Measurements from ENCODE around the gene CDH5.
"Not testable (repeated sequence)": the region's sequence is repeated elsewhere in the genome, so short reads cannot be mapped to it uniquely, and the experiment has no call there.

CDH5 gene, protein sequence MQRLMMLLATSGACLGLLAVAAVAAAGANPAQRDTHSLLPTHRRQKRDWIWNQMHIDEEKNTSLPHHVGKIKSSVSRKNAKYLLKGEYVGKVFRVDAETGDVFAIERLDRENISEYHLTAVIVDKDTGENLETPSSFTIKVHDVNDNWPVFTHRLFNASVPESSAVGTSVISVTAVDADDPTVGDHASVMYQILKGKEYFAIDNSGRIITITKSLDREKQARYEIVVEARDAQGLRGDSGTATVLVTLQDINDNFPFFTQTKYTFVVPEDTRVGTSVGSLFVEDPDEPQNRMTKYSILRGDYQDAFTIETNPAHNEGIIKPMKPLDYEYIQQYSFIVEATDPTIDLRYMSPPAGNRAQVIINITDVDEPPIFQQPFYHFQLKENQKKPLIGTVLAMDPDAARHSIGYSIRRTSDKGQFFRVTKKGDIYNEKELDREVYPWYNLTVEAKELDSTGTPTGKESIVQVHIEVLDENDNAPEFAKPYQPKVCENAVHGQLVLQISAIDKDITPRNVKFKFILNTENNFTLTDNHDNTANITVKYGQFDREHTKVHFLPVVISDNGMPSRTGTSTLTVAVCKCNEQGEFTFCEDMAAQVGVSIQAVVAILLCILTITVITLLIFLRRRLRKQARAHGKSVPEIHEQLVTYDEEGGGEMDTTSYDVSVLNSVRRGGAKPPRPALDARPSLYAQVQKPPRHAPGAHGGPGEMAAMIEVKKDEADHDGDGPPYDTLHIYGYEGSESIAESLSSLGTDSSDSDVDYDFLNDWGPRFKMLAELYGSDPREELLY

DNA sequence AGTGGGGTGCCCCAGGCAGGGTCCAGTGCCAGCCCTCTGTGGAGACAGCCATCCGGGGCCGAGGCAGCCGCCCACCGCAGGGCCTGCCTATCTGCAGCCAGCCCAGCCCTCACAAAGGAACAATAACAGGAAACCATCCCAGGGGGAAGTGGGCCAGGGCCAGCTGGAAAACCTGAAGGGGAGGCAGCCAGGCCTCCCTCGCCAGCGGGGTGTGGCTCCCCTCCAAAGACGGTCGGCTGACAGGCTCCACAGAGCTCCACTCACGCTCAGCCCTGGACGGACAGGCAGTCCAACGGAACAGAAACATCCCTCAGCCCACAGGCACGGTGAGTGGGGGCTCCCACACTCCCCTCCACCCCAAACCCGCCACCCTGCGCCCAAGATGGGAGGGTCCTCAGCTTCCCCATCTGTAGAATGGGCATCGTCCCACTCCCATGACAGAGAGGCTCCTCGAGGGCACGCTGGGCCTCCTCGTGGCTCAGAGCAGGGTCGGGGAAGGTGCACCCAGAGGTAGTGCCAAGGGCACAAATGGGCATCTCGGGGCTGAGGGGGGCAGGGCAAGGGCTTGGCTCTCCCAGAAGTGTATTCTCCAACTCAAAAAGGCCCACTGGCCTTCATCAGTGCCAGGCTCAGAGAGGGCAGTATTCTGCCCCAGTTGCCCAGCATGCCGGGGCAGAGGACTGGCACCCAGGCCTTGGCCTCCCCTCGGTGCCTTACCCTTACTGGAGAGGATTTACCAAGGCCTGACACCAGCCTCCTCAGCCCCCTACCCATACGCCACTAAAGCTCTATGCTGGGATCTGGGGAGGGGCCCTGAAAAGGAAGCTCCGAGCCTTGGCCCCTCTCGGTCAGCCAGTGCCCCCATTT is at the start of gene CDH5:
Gene CDH5 (plus strand): TSS at position 259 of the 867 bp plus-strand sequence. CDS start 12,647 bp downstream, outside the sequence.
- no peak for DNase-seq

DNA sequence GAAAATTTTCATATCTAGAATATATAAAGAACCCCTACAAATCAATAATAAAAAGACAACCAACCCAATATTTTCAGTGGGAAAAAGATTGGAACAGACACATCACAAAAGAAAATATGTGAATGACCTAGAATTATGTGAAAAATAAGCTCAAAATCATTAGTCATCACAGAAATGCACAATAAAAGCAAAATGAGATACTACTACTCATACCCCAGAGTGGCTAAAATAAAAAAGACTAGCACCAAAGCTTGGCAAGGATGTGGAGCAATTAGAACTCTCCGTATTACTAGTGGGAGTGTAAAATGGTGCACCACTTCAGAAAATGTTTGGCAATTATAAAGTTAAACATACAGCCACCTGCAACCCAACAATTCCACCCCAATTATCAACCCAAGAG is 48.0 kb upstream of the CDH5 start:
- no peak for DNase-seq

DNA sequence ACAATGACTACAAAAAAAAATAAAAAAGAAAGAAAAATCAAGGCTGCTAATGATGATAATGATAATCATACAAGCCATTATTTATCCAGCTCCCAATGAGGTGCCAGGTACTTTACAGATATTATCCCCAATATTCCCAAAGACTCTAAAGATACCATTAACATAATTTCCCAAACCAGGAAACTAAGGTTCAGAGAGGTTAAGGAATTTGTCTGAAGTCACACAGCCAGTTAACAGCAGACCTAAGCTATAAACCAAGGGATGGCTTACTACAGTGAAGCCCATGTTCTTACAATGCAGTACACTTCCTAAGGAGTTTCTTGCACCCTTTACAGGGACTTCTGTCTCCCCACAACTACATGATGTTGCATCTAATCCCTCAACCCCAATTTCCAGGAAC is 45.7 kb upstream of the CDH5 start:
- no peak for DNase-seq

DNA sequence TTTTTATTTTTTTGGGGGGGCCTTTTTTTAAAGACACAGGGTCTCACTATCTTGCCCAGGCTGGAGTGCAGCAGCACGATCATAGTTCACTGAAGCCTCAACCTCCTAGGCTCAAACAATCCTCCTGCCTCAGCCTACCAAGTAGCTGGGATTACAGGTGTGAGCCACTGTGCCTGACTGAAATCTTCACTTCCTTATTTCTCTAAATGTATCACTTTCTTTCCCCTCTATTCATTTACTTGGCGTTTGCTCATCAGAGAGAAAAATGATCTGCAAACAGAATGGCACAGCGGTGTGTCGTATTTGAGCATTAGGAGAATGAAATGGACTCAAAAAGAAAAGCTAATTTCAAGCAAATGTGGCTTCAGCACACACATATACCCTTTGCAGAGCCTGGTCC is 44.3 kb upstream of the CDH5 start:
- no peak for DNase-seq

DNA sequence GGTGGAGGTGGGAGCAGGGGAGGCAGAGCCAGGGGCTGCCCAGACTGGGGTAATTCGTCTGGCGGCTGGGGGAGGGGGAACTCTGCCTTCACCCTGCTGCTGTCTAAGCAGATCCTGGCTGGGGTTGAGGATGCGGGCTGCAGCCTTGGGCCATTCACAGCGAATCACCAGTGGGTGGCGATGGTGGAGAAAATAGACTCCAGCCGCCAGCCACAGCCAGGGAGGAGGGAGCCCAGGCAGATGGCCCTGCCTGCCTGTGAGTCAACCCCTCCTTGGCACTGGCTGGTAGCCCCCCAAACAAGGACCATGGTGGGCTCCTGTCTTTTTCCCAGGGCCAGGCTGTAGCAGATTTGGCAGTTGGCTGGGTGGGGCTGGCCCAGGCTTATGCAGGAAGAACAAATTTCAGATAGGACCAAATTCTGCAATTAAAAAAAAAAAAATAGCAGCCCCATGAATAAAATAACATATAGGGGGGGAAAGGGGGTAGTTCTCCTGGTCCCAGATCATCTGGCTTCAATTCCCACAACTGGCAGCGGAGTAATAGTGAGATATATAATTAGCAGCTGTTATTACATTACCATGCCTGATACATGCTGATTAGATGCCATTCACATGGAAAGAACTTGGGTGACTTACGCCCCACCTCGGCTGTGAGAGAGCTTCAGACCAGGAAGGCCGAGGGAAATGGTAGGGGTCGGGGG is 41.5 kb upstream of the CDH5 start:
- peak; percentile 76 for DNase-seq

DNA sequence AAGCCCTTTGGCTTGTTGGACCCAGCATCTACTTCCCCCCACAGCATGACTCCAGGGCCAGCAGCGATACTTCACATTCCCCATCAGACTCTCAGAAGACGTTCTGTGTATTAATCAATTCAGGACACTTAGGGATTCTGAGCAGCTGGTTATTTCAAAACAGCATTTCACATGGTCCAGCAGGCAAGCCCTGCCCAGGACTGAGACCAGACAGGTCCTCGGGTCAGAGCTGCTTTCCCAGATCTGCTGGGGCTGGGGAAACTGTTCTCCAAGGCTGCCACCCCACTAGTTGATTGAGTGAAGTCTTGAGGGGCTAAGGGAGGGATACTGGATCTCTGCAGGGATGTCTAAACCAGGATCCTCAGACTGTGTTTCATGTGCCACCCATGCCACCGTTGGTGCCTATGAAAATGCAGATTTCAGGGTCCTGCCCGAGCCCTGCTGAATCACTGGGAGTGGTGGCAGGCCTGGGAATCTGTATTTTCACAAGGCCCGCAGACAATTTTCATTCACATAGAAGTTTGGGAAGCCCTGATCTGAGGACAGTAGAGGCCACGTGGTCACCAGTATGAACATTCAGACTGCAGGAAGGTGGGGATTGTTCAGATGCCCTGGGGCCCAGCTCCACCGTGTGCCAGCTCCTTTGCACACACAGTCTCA is 40.6 kb upstream of the CDH5 start:
- no peak for DNase-seq

DNA sequence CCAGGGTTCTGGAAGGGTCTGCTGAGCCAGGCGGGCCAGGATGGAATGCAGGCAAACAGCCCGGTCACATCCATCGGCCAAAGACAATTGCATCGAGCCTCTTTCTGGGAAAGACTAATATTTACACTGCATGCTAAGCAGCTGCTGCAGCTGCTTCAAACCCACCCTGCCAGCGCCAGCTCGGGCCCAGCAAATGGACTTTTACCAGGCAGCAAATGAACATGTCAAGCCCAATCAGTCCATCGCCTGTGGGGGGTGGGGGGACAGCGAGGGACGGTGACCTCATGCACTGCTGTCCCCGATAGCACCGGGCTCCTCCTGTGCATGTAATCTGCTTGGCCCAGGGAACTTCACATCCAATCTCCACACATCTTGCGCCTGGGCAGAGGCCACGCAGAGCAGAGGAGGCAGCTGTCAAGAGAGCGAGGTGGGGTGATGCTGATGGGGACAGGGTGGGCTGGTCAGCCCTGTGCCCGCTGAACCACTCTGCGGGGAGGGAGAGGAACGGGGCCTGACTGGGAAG is 39.4 kb upstream of the CDH5 start:
- peak; percentile 93 for DNase-seq

DNA sequence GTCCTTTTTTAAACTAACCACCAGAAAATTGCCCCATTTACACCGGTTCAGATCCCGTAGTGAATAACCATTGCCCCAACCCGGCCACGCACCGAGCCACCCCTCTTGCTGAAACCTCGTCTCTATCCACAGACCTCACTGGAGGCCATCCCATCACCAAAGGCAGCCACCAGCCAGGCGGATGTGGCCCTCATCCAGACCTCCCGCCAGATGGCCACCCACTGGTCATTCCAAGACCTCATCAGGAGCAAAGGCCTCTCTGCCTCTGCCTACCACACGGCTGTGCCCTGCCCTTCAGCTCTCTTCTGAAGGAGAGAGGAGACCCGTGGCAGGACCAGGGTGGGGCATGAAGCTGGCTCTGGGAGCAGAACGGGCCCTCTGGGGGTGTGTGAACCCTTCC is 38.2 kb upstream of the CDH5 start:
- DNase-seq, result no peak

DNA sequence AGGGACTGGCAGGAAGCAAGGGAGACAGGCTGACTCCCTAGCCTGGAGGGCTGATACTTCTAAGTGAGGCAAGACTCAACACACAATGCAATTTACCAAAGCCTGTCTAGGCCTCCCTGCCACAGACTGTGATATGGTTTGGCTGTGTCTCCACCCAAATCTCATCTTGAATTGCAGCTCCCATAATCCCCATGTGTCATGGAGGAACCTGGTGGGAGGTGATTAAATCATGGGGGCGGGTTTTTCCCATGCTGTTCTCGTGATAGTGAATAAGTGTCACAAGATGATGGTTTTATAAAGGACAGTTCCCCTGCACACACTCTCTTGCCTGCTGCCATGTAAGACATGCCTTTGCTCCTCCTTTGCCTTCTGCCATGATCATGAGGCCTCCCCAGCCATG is 35.0 kb upstream of the CDH5 start:
- not testable (repeated sequence) for DNase-seq

DNA sequence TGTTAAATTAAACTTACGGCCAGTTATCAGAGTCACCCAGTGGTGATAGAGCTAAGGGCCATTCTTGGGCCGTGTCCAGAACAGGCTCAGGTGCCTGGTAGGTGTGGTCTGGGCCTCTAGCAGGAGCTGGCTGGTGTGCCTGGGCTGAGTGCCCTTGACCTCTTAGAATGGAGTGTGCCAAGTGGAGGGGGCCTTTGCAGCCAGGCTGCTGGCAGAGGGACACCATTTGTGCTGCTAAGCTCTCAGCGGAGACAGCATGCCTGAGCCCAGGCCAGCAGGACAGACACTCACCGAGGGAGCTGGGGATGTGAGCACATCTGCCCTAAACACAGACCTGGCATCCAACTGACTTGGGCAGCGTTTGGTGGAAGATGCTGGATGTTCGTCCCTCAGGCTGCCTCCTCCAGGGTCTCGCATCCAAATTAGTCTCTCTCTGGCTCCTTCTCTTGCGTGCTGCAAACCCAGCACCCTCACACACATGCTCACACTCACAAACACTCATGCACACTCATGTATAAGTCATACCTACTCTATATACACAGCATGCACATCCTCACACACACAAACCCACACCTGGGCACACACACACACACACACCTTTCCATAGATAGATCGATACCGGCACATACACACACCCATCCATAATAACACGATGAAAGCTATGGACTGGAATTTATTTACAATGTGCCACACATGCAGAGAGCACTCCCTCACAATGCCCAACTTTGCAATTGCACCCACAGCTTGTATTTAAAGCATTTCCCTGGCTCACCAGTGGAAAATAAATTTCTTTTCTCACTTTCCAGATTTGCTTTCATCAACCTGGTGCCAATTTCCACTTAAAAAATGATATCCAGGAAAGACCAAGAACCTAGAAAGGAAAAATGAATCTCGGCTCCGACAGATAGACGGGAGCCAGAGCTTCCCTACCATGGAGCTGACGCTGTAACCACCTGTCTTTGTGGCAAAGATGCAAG is 33.6 kb upstream of the CDH5 start:
- DNase-seq, result peak; percentile 37

DNA sequence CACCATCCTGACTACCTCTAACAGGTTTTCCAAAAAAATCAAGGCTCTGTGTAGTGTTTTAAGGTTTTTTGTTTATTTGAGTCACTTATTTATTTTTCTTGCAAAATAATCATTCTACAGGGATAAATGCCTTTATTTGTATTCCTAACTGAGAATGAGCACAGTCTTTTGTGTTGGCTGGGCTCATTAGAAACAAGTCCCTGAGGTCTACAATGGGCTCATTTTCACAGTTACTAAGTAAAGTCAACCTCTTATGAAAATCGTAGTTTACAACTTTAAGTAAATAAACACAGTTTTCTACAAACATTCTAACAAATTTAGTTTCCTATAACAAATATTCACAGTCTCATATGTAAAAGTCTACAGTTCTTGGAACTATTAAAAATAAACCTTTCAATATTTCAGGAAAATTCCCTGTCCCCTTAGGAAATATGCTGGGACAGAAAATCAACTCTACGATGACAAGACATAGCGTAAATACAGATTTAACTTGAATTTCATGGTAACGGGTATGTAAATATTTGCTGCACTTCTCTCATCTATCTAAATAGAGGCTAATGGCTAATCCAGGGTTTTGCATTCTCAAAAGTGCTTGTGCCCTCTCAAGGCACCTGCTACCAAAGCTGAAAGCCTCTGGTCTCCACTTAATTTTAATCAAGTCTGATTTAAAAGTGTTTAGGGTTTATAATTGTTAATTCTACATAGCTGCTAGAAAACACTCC is 31.5 kb upstream of the CDH5 start:
- DNase-seq, result peak; percentile 69

DNA sequence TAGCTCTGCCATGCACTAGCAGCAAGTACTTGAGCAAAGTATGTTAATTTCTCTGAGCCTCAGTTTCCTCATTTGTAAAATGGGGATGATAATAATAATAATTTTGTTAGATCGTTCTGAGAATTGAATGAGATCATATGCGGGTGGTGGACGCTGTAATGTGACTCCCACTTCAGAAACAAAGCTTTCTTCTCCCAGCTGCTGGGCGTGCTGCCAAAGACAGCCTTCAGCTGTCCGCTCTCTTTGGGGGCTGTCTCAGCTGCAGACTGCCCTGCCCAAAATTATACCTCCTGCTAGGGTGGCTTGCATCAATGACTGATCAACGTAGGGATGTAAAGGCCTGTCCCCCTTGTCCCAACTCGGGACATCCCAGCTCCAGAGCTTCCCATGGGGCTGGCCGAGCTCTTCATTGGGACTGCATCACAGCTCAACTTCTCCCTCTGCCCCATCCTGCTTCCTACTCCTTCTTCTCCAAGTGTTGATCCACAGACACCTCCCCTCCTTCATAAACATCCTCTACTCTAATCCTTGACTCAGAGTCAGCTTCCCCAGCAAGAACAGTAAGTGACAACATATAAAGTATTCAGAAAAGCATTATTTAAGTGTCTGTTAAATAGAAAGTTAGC is 30.7 kb upstream of the CDH5 start:
- DNase-seq, result peak; percentile 94

DNA sequence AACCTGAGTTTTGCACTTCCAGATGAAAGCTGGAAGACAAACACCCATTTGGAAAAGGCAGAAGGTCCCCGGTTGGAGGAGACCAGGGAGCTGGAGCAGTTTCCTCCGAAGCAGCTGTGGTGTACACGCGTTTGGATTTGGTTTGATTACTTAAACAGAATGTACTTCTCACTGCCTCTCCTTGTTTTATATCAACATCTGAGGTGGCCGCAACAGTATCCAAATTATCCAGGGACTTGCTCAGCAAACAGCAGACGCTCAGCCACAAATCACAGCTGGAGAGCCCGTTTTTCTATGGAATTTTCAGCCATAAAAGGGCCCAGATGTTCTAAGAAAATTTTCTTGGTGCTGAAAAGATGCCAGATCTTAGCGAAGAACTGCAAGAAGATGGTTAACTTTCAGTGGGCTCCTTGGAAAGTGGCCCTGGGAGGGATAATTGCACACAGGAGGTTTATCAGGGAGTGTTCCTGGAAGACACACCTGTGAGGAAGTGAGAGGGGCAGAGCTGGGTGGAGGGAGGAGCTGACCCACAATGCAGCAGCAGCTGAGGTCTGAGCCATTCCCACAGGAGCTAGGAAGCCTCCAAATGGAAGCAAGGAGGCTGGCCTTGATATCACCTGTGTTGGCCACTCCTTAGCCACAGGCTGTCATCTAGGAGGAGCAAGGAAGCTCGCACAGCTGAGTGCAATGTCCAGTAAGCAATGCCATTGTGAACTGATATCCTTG is 28.9 kb upstream of the CDH5 start:
- no peak for DNase-seq

DNA sequence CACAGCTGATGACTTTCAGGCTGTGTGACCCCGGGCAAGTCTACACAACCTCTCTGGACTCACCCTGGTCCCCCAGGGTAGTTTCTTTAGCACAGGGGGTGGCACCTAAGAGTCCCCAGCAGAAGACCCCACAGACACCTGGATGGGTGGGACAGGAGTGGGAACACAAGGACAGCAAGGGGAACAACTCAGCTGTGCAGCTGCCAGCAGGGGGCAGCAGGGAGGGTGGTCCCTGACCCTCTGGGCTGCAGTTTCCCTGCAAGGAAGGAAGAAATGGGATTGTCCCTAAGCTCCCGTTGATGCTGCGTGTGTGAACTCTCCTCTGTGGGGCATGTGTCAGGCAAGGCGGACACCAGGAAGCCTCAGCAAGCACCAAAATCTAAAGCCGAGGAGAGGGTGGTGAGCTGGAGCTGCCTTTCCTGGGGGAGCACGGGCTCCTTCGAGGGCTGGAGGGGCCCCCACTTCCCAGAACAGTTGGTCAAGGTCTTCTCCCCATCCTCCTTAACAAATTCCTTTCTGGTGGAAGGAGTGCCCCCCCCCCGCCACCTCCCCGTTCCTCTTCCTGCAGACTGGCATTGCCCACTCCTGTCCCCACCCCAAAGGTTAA is 24.1 kb upstream of the CDH5 start:
- DNase-seq, result peak; percentile 39

DNA sequence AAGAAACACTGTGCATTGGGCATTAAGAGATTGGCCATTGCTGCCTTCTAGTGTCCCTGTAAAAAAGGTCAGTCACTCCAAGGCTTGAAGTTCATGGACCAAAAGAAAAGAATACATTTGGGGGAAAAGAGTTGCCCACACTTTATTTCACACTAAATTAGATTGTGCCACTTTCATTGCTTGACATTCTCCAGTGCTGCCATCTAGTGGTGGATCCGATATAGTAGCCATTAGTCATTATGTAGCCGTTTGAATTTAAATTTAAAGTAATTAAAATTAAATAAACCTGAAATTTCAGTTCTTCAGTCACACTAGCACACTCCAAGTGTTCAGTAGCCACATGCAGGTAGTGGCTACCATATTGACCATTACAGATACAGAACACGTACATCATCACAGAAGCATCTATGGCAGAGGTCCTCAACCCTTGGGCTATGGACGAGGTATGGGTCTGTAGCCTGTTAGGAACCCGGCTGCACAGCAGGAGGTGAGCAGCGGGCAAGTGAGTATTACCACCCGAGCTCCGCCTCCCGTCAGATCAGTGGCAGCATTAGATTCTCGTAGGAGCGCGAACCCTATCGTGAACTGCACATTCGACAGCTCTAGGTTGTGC is 21.9 kb upstream of the CDH5 start:
- no peak for DNase-seq

DNA sequence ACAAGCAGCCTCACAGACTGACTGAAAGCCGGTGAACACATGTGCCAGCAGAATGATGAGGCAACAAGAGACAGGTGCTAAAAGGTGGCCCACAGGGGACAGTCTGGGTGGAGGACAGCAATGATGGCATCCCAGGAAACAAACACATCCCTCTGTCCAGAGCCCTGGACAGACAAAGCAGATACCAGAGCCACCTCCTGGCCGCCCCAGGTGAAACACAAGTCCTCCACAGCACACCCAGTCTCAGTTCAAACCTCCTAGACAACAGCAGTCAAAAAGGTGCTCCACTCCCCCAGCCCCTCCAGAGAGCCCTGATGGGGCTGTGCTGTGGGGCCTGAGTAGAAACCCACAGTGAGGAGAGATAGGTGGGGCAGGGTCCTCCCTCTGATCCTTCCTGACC is 20.3 kb upstream of the CDH5 start:
- no peak for DNase-seq

DNA sequence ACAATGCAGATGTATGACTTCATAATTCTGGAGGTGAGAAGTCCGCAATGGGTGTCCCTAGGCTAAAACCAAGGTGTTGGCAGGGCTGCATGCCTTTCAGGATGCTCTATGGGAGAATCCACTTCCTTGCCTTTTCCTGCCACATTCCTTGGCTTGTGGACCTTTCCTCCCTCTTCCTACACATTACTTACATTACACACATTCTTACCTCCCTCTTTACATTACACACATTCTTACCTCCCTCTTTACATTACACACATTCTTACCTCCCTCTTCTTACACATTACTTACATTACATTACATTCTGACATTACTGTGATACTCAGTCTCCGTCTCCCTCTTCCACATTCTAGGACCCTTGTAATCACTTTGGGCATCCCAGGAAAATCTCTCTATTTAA is 14.2 kb upstream of the CDH5 start:
- no peak for DNase-seq

DNA sequence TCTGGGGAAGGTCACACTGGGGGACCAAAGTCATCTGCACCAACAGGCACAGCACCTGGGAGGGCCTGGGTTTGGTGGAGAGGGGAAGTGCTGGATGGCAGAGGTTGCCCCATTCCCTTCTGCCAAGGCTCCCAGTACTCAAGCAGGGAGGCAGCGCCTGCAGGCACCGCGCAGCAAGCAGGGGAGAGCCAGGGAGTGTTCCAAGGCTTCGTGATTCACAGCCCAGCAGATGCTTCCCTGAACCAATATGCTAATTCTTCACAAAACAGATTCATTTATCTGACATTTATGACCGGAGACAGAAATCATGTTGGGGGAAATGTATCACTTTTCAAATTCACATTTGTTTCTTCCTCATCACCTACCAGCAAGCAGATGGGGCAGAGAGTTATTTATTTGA is 13.4 kb upstream of the CDH5 start:
- no peak for DNase-seq

Measured in NCI-H1092 (cell line).